ENCODE results near the gene SASS6.

GRCh38 chr1:100036718-100037655 is 95.7 kb downstream of the SASS6 start:
- no peak for TF ChIP-seq CTCF (IDR thresholded peaks at IDR 0.05; ENCODE audit: extremely low read depth in 1 of 2, insufficient read depth in 1 of 2, low read depth in 1 of 2, low read length in 2 of 2)
- no peak for TF ChIP-seq MAX (IDR thresholded peaks at IDR 0.05; ENCODE audit: insufficient read depth, insufficient read length)
- TF ChIP-seq EZH2 (IDR thresholded peaks at IDR 0.05; ENCODE audit: borderline replicate concordance, low read depth, low read length, severe bottlenecking) = no peak
- no peak for TF ChIP-seq POLR2AphosphoS5 (IDR thresholded peaks at IDR 0.05; ENCODE audit: insufficient read depth, low read depth, low read length)
